Adrenal gland (tissue), 12 donors: ENCODE results near the gene NSG1. TPM values are rescaled to one million over a fixed set of nuclear protein-coding genes. Genes with fewer than 3 reads are reported as not detected.
"Not testable (repeated sequence)": the region's sequence is repeated elsewhere in the genome, so short reads cannot be mapped to it uniquely, and the experiment has no call there.

ENCODE experiments used
- DNase-seq, 7 donors: peaks; one replicate each; pipeline ENCODE4 v3.0.0-alpha.2; 2019 to 2020
- H3K27ac ChIP-seq, 5 donors: fragments of 200-600 bp; sonication (generic) in 4 of 5; 1 replicate in 3 of 5; 2 replicates in 2 of 5; pipeline versions ENCODE4 v1.5.1 to v1.8.0; 2016 to 2020; ENCODE audit warnings: mild to moderate bottlenecking in 1 of 5
- H3K27me3 ChIP-seq: fragments of 200-600 bp; 2 replicates; pipeline ENCODE4 v1.8.0; 2021
- H3K36me3 ChIP-seq, 2 donors: fragments of 200-600 bp; replicated peaks in 1 of 2; 1 replicate in 1 of 2; 2 replicates in 1 of 2; pipeline versions ENCODE4 v1.5.1 to v1.8.0; 2018 to 2022
- H3K4me1 ChIP-seq, 2 donors: fragments of 200-600 bp; replicated peaks in 1 of 2; 1 replicate in 1 of 2; 2 replicates in 1 of 2; pipeline versions ENCODE4 v1.5.1 to v1.8.0; 2018 to 2021
- H3K4me3 ChIP-seq, 4 donors: fragments of 200-600 bp; sonication (generic) in 3 of 4; one replicate each; pipeline ENCODE4 v1.5.1; 2016 to 2018
- H3K9me3 ChIP-seq, 3 donors: fragments of 200-600 bp; sonication (generic) in 1 of 3; replicated peaks in 1 of 3; 1 replicate in 2 of 3; 2 replicates in 1 of 3; pipeline versions ENCODE4 v1.5.1 to v1.8.0; 2016 to 2021
- CTCF ChIP-seq, 6 experiments: fragments of 450-650 bp in 4 of 6; fragments of 200-600 bp in 2 of 6; sonication (generic) in 1 of 6; IDR thresholded peaks; 1 replicate in 5 of 6; 2 replicates in 1 of 6; pipeline versions ENCODE4 v1.5.1 to v1.8.0; 2016 to 2021; ENCODE audit warnings: antibody characterized with exemption in 6 of 6, mild to moderate bottlenecking in 2 of 6, moderate library complexity in 1 of 6
- POLR2A ChIP-seq, 2 donors: fragments of 450-650 bp; IDR thresholded peaks; one replicate each; pipeline ENCODE4 v1.6.1; 2017; ENCODE audit warnings: antibody characterized with exemption in 2 of 2, mild to moderate bottlenecking in 2 of 2, moderate library complexity in 1 of 2
- WGBS, 4 donors: extraction: QIAGEN DNeasy Blood & Tissue Kit in 2 of 4; methylation state at CpG; one replicate each; pipeline versions ENCODE4 v1.1.5 to v1.1.7; 2013 to 2017; 5-methylcytosine and 5-hydroxymethylcytosine counted together
- intact Hi-C, 2 donors: fragments of 100-400 bp; cut with DNase I; formaldehyde crosslinking; loops; one replicate each; pipeline versions ENCODE4 v1.14.1 to v1.15.0; 2022 to 2023
- polyA plus RNA-seq, 3 donors: library from polyadenylated mRNA; stranded (reverse); fragments of 200-250 nt in 2 of 3; fragments of 350-450 nt in 1 of 3; fragmentation: Illumina TruSeq in 1 of 3; extraction: RNeasy Lipid Tissue Mini Kit (QIAGEN cat#74804) in 1 of 3; gene quantifications; one replicate each; pipeline ENCODE4 v1.2.3, GENCODE V29; 2013 to 2014
- total RNA-seq, 9 donors: library from RNA; depleted of rRNA in 4 of 9; stranded (reverse); fragments of >200 nt in 4 of 9; fragments of 120-200 nt in 1 of 9; fragmentation: NEBNext Ultra II Directional in 1 of 9; extraction: Animal tissue kit (Norgen Biotek cat#: 25700) in 1 of 9; gene quantifications; one replicate each; pipeline versions ENCODE4 v1.1.0 to v1.2.4, GENCODE V29; 2013 to 2023
- donor health status: healthy with polysubstance abuse.
- donor health status: Bipolar disorder and iron deficiency.
- donor health status: DM: yes; HTN: yes; CAD: no.
- donor health status: DM: no; HTN: no; CAD: no.
- donor health status: DM: no; HTN: no; CAD: no.
- donor health status: DM: yes; HTN: yes; CAD: no.

The NSG1 gene
- total and polyA plus RNA-seq, 12 donors, result 1.4 to 42.7 (median 9.9) TPM

- no peak overlapping the region for H3K4me3 ChIP-seq
- TF ChIP-seq CTCF (IDR thresholded peaks at IDR 0.05) (no peak), POLR2A (IDR thresholded peaks at IDR 0.05) (no peak)
- peak in 1 of 7 donors; percentile 41 for DNase-seq
- H3K36me3 ChIP-seq, result peaks cover 0 to 48% of the 10 kb centered on the region in 2 donors
- no peaks in the 10 kb centered on the region for H3K9me3 ChIP-seq
- H3K4me1 ChIP-seq, result no peaks in the 10 kb centered on the region
- H3K27me3 ChIP-seq, result no peaks in the 10 kb centered on the region
- H3K27ac ChIP-seq, result no peak overlapping the region
- intact Hi-C loops, result no loop called here
- 95 to 98% (median 96%) methylated on average over 11 of the region's 11 CpGs for WGBS, 4 donors
Observed at GRCh38 chr4:4421356-4421755, 34.5 kb downstream of the NSG1 start.

- H3K9me3 ChIP-seq, H3K27ac ChIP-seq, H3K4me1 ChIP-seq, H3K4me3 ChIP-seq, intact Hi-C loops, H3K27me3 ChIP-seq: not testable (repeated sequence)
- peak in 1 of 7 donors; percentile 44 for DNase-seq
- peaks cover 0 to 48% of the 10 kb centered on the region in 2 donors for H3K36me3 ChIP-seq
- 90 to 97% (median 95%) methylated on average over 7 of the region's 7 CpGs for WGBS, 4 donors
Observed at GRCh38 chr4:4422117-4422516, 35.2 kb downstream of the NSG1 start.

- no peak for TF ChIP-seq CTCF (IDR thresholded peaks at IDR 0.05)
- no peak for TF ChIP-seq POLR2A (IDR thresholded peaks at IDR 0.05)
- Histone ChIP-seq H3K4me3 (no peak overlapping the region), H3K36me3 (peaks cover 0 to 45% of the 10 kb centered on the region in 2 donors), H3K27me3 (no peaks in the 10 kb centered on the region), H3K27ac (no peak overlapping the region), H3K4me1 (peaks cover 10 to 12% of the 10 kb centered on the region in 2 donors), H3K9me3 (no peaks in the 10 kb centered on the region)
- intact Hi-C loops, result no loop called here
- peak in 1 of 7 donors; percentile 53 for DNase-seq
- WGBS, 4 donors, result 81 to 90% (median 84%) methylated on average over 10 to 12 of the region's 12 CpGs
Observed at GRCh38 chr4:4422856-4423499, 36.1 kb downstream of the NSG1 start.

- intact Hi-C loops, result no loop called here
- Histone ChIP-seq H3K9me3 (no peaks in the 10 kb centered on the region), H3K4me3 (no peak overlapping the region), H3K4me1 (peaks cover 12 to 17% of the 10 kb centered on the region in 2 donors), H3K27me3 (no peaks in the 10 kb centered on the region), H3K27ac (no peak overlapping the region), H3K36me3 (peaks cover 0 to 39% of the 10 kb centered on the region in 2 donors)
- TF ChIP-seq CTCF (IDR thresholded peaks at IDR 0.05), result no peak
- no peak for TF ChIP-seq POLR2A (IDR thresholded peaks at IDR 0.05)
- peak in 1 of 7 donors; percentile 44 for DNase-seq
- WGBS, 4 donors, result 77 to 89% (median 83%) methylated on average over 8 to 9 of the region's 9 CpGs
Observed at GRCh38 chr4:4423706-4424498, 37.0 kb downstream of the NSG1 start.
